ENCODE data around the gene EFCAB5.

- no peak for TF ChIP-seq POLR2A (IDR thresholded peaks at IDR 0.05)
- no peak for TF ChIP-seq CTCF (IDR thresholded peaks at IDR 0.05)
Observed at GRCh38 chr17:30101686-30102390, 160.4 kb downstream of the EFCAB5 start.

All from vagina (tissue), 2 donors.